HEK293T (cell line): Measurements from ENCODE around the gene NFIA.

Experiments used
- CTCF ChIA-PET: fragments of 350-600 bp; formaldehyde crosslinking; extraction: SDS; loops from one replicate; lab custom pipeline; 2021; ENCODE audit warnings: antibody characterized with exemption, inconsistent platforms; lab: Yijun Ruan, JAX
- POLR2A ChIA-PET: fragments of 350-600 bp; formaldehyde crosslinking; extraction: SDS; loops from one replicate; lab custom pipeline; 2020; ENCODE audit warnings: antibody characterized with exemption, inconsistent platforms; lab: Yijun Ruan, JAX
- DNase-seq: peaks from one replicate; pipeline ENCODE4 v3.0.0; 2012; ENCODE audit warnings: mixed read lengths; ENCODE audit errors: extremely low spot score
- ARNT ChIP-seq: fragments of 450-650 bp; IDR thresholded peaks from 2 replicates; pipeline ENCODE4 v1.6.1; 2017; ENCODE audit warnings: mild to moderate bottlenecking
- BHLHE40 ChIP-seq: fragments of 450-650 bp; IDR thresholded peaks from 2 replicates; pipeline ENCODE4 v1.6.1; 2016; ENCODE audit warnings: mild to moderate bottlenecking, moderate library complexity, borderline replicate concordance
- CTBP1 ChIP-seq: fragments of 450-650 bp; IDR thresholded peaks from 2 replicates; pipeline ENCODE4 v1.6.1; 2016; ENCODE audit warnings: borderline replicate concordance
- ELF4 ChIP-seq: fragments of 450-650 bp; IDR thresholded peaks from 2 replicates; pipeline ENCODE4 v1.6.1; 2017; ENCODE audit warnings: antibody characterized with exemption
- FOXA1 ChIP-seq: fragments of 450-650 bp; IDR thresholded peaks from 2 replicates; pipeline ENCODE4 v1.6.1; 2016; ENCODE audit warnings: mild to moderate bottlenecking
- FOXK2 ChIP-seq: fragments of 450-650 bp; IDR thresholded peaks from 2 replicates; pipeline ENCODE4 v1.6.1; 2016; ENCODE audit warnings: mild to moderate bottlenecking
- FOXM1 ChIP-seq: fragments of 450-650 bp; IDR thresholded peaks from 2 replicates; pipeline ENCODE4 v1.6.1; 2017; ENCODE audit warnings: mild to moderate bottlenecking, borderline replicate concordance
- HDGF ChIP-seq: fragments of 450-650 bp; IDR thresholded peaks from 2 replicates; pipeline ENCODE4 v1.6.1; 2017; ENCODE audit warnings: antibody characterized with exemption, borderline replicate concordance
- L3MBTL2 ChIP-seq: fragments of 450-650 bp; conservative IDR thresholded peaks from 2 replicates; pipeline ENCODE4 v1.6.1; 2016; ENCODE audit warnings: mild to moderate bottlenecking
- LEF1 ChIP-seq: fragments of 450-650 bp; IDR thresholded peaks from 2 replicates; pipeline ENCODE4 v1.6.1; 2017; ENCODE audit warnings: mild to moderate bottlenecking, borderline replicate concordance
- NFRKB ChIP-seq: fragments of 450-650 bp; IDR thresholded peaks from 2 replicates; pipeline ENCODE4 v1.6.1; 2016; ENCODE audit warnings: mild to moderate bottlenecking, moderate library complexity
- SP1 ChIP-seq: fragments of 450-650 bp; IDR thresholded peaks from 2 replicates; pipeline ENCODE4 v1.6.1; 2017
- SUZ12 ChIP-seq: fragments of 450-650 bp; IDR thresholded peaks from 2 replicates; pipeline ENCODE4 v1.6.1; 2016; ENCODE audit warnings: mild to moderate bottlenecking
- TARDBP ChIP-seq: fragments of 450-650 bp; IDR thresholded peaks from 2 replicates; pipeline ENCODE4 v1.6.1; 2016
- ZNF384 ChIP-seq: fragments of 450-650 bp; IDR thresholded peaks from 2 replicates; pipeline ENCODE4 v1.6.1; 2016
- TF ChIP-seq, protein P1 (sequence below): fragments of 450-650 bp; IDR thresholded peaks from 2 replicates; pipeline ENCODE4 v1.6.1; 2016

The NFIA gene

DNA sequence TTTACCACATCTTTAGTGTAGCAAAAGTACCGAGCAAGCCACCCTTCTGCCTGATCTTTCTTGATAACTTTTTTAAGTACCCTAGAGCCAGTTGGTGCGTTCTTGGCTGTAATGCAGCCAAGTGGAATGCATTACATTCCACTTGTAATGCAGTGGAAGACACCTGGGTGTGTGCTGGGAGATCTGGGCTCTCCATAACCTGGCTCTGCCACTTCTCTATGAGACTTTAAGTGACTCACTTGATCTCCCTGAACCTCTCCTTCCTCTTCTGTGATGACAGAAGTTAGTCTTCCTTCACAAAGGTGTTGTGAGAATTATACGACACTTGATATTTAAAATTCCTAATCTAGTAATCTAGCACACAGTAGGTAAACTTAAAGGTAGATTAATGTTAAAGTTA, 35.3 kb upstream of the NFIA start:
- POLR2A ChIA-PET, result no interaction called here
- CTCF ChIA-PET, result interaction anchor here (0.8 kb wide), 1 partner anchor 66 kb away, joined by 3 read pairs; no protein-coding TSS in a partner anchor
- TF ChIP-seq FOXA1 (no peak), CTBP1 (no peak), LEF1 (no peak), ARNT (no peak), SUZ12 (no peak), ZNF384 (no peak), L3MBTL2 (no peak)
- no peak for DNase-seq

DNA sequence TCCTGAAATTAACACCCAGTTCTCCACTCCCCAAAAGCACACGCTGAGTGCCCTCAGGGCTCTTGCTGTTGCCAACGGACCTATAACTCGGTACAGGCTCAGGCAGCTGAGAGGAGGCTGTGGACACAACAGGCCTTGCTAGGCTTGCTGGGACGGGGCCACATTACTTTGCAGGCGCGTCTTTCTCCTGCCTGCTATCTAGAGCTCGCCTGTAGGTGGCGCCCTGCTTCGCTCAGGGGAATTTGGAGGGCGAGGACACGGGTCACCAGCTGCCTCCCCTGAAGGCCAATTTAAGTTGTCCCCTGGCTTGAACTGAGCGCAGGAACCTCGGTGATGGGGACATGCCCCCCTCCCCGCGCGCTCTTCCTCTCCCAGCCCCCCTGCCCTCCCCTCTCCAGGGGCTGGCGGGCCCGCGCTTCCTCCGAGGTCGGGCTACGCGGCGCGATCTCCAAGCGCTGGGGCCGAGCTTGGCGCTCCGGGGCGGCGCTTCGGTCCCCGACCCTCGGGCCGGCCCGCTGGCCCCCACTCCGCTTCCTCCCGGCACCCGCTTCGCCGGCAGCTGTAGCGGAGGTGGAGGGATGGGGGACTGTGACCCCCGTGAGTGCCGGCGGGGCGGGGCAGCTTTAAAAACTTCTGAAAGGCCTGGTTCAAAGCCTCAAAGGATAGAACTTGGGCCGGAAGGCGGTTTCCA, 32.4 kb upstream of the NFIA start:
- TF ChIP-seq L3MBTL2, result no peak
- 0 out of 2 replicates have a peak, but pooled peaks have one; percentile 54 for TF ChIP-seq HDGF
- no peak for TF ChIP-seq BHLHE40
- no peak for TF ChIP-seq FOXK2
- no peak; the same call in 1 of the 2 replicates for TF ChIP-seq FOXM1
- TF ChIP-seq SUZ12, result no peak
- DNase-seq, result peak; percentile 96
- ChIA-PET CTCF (interaction anchor here (0.6 to 1.6 kb wide), 22 partner anchors 9 to 288 kb away, joined by 3 to 11 read pairs (median 3); no protein-coding TSS in a partner anchor), POLR2A (interaction anchor here (0.8 to 2.7 kb wide), 12 partner anchors 27 to 1083 kb away, joined by 3 to 13 read pairs (median 3); partner anchors contain the start of gene NFIA)

DNA sequence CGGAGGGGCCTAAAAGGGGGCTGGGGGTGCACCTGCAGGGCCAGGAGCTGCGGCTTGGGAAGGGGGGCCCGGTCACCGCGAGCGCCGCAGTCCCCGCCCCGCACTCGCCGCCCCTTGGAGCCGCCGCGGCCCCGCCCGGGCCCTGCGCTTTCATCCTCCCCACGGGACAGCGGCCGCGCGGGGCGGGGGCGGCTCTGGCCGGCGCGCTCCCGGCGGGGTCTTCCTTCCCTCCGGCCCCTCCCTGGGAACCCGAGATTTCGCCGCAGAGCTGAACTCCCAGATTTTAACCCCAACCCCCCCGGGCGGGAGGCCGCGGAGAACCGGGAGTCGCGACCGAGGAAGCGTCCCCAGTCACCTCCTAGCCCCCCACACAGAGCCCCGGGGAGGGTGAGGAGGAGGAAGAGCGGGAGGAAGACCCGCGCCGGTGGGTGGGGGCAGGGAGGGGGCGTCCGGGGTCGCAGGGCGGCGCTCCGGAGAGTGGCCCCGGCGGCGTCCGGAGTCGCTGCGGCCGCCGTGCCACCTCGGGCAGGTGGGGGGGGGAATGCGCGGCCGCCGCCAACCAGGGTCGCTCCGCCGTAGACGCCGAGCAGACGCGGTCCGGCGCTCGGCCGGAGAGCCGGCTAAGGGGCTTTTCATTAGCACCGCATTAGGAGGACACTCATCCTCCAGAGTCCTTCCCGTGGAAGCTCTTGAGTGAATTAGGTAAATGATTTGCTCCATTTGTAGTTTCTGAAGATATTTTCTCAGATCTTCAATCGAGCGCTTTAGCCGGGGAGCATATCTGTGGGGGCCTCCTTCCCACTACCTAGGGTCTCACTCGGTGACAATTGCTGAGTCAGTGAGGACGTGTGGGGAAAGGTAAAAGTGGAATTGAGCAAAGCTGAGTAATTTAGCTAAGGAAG, 31.6 kb upstream of the NFIA start:
- ChIA-PET CTCF (interaction anchor here (0.6 to 1.6 kb wide), 19 partner anchors 8 to 403 kb away, joined by 3 to 11 read pairs (median 3); no protein-coding TSS in a partner anchor), POLR2A (interaction anchor here (0.8 to 2.7 kb wide), 8 partner anchors 26 to 538 kb away, joined by 3 to 13 read pairs (median 4); partner anchors contain the start of gene NFIA)
- peak; percentile 65 for DNase-seq
- no peak for TF ChIP-seq L3MBTL2
- no peak for TF ChIP-seq SUZ12
- TF ChIP-seq SP1, result no peak
- TF ChIP-seq FOXM1, result peak; percentile 73; the same call in 1 of the 2 replicates
- peak; percentile 71; the same call in 1 of the 2 replicates for TF ChIP-seq LEF1
- no peak for TF ChIP-seq ELF4
- TF ChIP-seq ARNT, result no peak

DNA sequence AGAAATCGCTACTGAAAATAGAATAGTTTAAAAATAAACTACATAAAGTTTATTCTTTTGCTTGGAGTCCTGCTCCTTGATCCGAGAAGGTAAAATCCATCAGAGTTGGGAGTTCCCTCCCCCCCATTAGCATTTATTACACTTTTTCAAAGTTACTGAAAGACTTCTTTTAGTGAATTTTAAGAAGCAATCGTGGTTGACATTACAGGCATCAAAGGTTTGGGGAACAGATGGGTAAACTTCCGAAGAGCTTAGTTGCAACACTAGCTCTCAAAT, 31.0 kb upstream of the NFIA start:
- TF ChIP-seq FOXA1 (no peak), HDGF (no peak), TARDBP (no peak)
- TF ChIP-seq, protein P1, sequence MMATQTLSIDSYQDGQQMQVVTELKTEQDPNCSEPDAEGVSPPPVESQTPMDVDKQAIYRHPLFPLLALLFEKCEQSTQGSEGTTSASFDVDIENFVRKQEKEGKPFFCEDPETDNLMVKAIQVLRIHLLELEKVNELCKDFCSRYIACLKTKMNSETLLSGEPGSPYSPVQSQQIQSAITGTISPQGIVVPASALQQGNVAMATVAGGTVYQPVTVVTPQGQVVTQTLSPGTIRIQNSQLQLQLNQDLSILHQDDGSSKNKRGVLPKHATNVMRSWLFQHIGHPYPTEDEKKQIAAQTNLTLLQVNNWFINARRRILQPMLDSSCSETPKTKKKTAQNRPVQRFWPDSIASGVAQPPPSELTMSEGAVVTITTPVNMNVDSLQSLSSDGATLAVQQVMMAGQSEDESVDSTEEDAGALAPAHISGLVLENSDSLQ, result no peak
- DNase-seq, result no peak
- ChIA-PET CTCF (interaction anchor here (0.7 kb wide), 1 partner anchor 403 kb away, joined by 3 read pairs; no protein-coding TSS in a partner anchor), POLR2A (interaction anchor here (2.7 kb wide), 1 partner anchor 31 kb away, joined by 9 read pairs; the partner anchor contains the start of gene NFIA)

DNA sequence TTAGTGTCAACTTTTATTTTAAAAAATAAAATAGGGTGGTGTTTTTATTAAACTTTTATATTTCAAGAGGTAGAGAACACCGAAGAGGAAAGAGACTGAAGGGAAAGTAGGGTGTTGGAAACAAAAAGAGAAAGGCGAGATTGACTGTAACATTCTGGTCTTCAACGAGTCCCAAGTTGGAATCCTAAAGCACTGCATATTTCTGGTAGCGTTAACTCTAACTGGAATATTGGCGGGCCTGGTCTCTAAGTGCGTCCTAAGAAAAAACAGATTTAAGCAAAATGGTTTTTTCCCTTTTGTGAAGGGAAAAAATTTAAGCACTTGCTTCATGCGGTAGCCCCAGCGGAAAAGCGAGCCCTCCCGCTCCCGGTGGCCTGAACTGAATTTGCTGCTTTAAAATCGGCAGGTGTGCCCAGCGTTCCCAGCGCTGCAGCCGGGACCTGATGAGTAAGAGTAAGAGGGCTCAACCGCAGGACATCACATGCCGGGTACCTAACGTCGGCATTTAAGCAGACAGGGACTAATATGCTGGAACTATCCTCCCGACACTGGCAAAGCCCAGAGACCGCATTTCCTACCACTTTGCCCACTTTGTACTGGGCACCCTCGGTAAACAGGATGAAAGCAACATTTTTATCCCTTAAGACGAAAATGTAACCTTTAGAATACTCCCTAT, 30.5 kb upstream of the NFIA start:
- TF ChIP-seq ZNF384 (no peak), FOXM1 (no peak), ARNT (no peak), TARDBP (no peak), ELF4 (no peak), FOXK2 (no peak), CTBP1 (no peak), L3MBTL2 (no peak), BHLHE40 (no peak), LEF1 (no peak), NFRKB (no peak)
- TF ChIP-seq, protein P1, result no peak
- ChIA-PET CTCF (interaction anchor here (0.7 kb wide), 1 partner anchor 402 kb away, joined by 3 read pairs; no protein-coding TSS in a partner anchor), POLR2A (interaction anchor here (1.0 kb wide), 1 partner anchor 30 kb away, joined by 5 read pairs; the partner anchor contains the start of gene NFIA)
- DNase-seq, result no peak
